Nephron progenitor cell (in vitro differentiated cells): Measurements from ENCODE around the gene FOXA1.

ENCODE experiments used
- DNase-seq: peaks from one replicate; pipeline ENCODE4 v3.0.0; 2021
- H3K27ac Mint-ChIP-seq: 2 replicates; pipeline ENCODE4 v1.8.0; 2021; ENCODE audit warnings: mild to moderate bottlenecking, moderate library complexity, mixed read lengths
- H3K27me3 Mint-ChIP-seq: 2 replicates; pipeline ENCODE4 v1.8.0; 2021; ENCODE audit warnings: mild to moderate bottlenecking, low read depth, mixed read lengths; ENCODE audit not compliant: poor library complexity
- H3K36me3 Mint-ChIP-seq: 2 replicates; pipeline ENCODE4 v1.8.0; 2021; ENCODE audit warnings: low read depth, mixed read lengths
- H3K4me1 Mint-ChIP-seq: 2 replicates; pipeline ENCODE4 v1.8.0; 2021; ENCODE audit warnings: mixed read lengths
- H3K4me3 Mint-ChIP-seq: 2 replicates; pipeline ENCODE4 v1.8.0; 2021; ENCODE audit warnings: mild to moderate bottlenecking, moderate library complexity, mixed read lengths
- H3K9me3 Mint-ChIP-seq: 2 replicates; pipeline ENCODE4 v1.8.0; 2021; ENCODE audit warnings: mild to moderate bottlenecking, moderate library complexity, mixed read lengths
- TF ChIP-seq, protein P1 (sequence below): fragments of 200-600 bp; sonication (generic); IDR thresholded peaks from 2 replicates; pipeline ENCODE4 v1.5.0; 2021; ENCODE audit warnings: antibody characterized with exemption

FOXA1 gene

DNA sequence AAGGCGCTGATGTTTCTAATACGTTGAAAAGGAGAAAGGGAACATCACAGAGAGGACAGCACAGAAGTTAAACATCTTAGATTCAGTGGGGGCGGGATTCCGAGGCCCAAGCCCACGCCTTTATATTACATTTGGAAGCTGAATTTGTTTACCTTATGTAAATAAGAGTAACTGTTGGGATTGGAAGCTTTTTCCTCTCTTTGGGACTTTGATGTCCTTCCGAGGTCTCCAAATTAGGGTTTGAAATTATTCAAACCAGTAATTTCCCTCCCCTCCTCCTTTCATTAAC, 6.4 kb downstream of the FOXA1 start:
- DNase-seq = no peak
- Mint-ChIP-seq H3K27ac (no peak overlapping the region), H3K27me3 (peaks cover 100% of the 10 kb centered on the region), H3K36me3 (no peaks in the 10 kb centered on the region), H3K4me3 (peak overlapping the region; percentile 71), H3K9me3 (no peaks in the 10 kb centered on the region), H3K4me1 (peaks cover 25% of the 10 kb centered on the region)
- TF ChIP-seq, protein P1, sequence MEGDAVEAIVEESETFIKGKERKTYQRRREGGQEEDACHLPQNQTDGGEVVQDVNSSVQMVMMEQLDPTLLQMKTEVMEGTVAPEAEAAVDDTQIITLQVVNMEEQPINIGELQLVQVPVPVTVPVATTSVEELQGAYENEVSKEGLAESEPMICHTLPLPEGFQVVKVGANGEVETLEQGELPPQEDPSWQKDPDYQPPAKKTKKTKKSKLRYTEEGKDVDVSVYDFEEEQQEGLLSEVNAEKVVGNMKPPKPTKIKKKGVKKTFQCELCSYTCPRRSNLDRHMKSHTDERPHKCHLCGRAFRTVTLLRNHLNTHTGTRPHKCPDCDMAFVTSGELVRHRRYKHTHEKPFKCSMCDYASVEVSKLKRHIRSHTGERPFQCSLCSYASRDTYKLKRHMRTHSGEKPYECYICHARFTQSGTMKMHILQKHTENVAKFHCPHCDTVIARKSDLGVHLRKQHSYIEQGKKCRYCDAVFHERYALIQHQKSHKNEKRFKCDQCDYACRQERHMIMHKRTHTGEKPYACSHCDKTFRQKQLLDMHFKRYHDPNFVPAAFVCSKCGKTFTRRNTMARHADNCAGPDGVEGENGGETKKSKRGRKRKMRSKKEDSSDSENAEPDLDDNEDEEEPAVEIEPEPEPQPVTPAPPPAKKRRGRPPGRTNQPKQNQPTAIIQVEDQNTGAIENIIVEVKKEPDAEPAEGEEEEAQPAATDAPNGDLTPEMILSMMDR = no peak

DNA sequence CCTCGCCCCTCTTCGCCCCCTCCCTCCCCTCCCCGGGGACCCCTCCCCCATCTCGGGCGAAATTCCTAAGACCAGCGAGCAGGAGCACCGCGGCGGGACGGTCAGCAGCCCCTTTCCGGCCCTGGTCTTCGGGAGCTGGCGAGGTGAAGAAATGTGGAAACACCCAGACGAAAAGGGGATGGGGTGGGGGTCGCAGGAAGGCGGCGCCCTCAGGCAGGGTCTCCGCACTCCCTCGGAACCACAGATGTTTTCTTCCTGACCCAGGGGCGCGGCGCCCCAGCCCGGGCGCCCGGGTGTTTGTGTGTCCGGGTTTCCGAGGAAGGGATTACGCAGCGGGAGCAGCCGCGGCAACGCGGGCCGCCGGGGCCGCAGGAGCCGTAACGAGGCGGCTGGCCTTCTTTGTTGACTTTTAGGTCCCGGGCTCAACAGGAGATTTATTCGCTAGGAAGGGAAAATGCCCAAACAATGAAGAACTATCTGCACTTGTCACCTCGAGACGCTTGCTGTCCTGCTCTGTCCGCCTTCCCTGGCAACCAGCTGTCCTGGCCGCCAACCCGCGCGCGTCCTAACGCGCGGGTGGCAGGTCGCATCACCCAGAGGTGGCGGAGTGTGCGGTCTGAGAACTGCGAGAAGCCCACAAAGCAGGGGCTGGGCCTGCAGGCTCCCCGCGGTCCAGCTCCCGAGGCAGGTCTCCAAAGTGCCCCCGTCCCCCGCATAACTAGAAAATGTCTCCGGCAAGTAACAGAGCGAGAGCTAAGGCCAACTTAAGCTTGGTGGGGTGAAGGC, 7.0 kb downstream of the FOXA1 start:
- Mint-ChIP-seq H3K4me3 (peak overlapping the region; percentile 71), H3K27ac (no peak overlapping the region), H3K27me3 (peaks cover 100% of the 10 kb centered on the region), H3K9me3 (no peaks in the 10 kb centered on the region), H3K36me3 (no peaks in the 10 kb centered on the region), H3K4me1 (peaks cover 25% of the 10 kb centered on the region)
- TF ChIP-seq, protein P1 = no peak
- peak; percentile 58 for DNase-seq

DNA sequence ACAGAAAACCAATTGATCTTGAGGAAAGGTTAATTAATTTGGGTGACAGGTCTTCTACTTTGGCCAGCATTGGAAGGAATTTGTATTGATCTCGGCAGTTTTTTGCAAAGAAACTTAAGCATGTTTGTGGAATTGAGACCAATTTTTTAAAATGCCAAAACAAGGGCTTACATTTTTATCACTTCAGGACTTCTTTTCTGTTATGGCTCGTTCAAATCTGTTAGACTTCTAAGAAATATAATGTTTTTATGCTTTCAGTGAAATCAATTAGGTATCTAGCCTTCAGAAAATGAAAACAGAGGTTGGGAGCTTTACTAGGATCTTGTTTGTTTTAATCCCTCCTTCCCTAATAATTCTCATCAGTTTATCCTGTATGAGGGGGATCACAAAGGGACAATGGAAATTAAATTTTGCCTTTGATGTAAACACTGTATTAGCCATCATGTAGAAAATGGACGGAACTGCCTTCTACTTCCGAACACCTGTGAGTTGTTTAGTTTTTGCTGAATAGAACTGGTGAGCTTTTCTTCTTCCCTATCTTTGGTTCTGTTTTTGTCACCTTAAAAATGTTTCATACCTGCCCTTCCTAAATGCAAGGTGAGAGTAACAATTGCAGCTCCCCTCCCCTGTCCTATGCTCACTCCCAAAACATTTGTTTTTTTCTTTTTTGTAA, 7.8 kb downstream of the FOXA1 start:
- H3K4me1 Mint-ChIP-seq = peaks cover 25% of the 10 kb centered on the region
- peaks cover 100% of the 10 kb centered on the region for H3K27me3 Mint-ChIP-seq
- TF ChIP-seq, protein P1 = no peak
- H3K36me3 Mint-ChIP-seq = no peaks in the 10 kb centered on the region
- DNase-seq = no peak
- H3K27ac Mint-ChIP-seq = no peak overlapping the region
- peak overlapping the region; percentile 71 for H3K4me3 Mint-ChIP-seq
- no peaks in the 10 kb centered on the region for H3K9me3 Mint-ChIP-seq

DNA sequence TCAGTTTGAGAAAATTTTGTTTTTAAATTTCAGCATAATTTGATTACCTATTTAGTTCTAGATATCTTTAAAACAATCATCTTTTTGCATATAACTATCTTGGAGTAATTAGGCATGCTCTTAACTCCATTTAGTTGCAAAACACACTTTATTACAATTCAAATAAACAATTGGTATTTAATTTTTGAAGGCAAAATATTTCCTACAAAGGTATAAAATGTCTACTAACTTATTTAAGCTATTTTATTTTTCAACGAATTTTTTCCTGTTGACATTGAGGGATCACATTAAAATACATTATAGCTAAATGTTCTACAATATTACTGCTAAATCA, 8.3 kb downstream of the FOXA1 start:
- TF ChIP-seq, protein P1 = no peak
- H3K27ac Mint-ChIP-seq = no peak overlapping the region
- peaks cover 100% of the 10 kb centered on the region for H3K27me3 Mint-ChIP-seq
- no peak for DNase-seq
- no peaks in the 10 kb centered on the region for H3K9me3 Mint-ChIP-seq
- no peak overlapping the region for H3K4me3 Mint-ChIP-seq
- H3K4me1 Mint-ChIP-seq = peaks cover 25% of the 10 kb centered on the region
- H3K36me3 Mint-ChIP-seq = no peaks in the 10 kb centered on the region

DNA sequence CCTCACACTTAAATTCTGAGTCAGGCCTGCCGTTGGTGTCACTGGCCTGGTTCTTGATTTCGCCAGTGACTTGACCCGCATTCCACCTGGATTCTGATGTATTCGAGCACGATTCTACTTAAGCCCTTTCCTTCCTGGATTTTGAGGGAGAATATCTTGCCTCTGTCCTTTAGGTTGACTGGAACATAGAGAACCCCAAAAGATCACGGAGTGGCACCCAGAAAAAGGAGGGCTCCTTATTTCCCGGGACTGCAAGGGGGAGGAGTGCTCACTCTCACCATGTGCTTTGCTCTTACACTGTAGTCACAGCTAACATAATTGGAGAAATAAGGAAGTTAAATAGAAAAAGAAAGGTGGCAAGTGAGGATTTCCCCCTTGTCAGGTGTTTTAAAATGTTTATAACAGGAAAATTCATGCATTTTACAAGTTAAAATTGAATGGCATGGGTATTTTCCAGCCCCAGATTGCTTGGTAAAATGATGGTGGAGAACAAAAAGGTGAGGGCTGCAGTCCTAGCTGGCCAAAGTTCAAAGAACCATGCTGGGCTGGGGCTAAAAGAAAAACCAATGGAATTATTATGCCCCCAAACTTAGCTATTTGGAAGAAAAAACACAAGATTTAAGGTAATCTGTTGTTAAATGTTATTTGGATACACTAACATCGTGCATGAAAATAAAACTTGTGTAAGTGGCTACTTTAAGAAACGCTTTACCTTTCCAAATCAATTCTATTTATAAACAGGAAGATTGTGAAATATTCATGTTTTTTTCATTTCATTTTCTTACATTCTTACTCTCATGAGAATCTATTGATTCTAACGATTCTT, 8.9 kb downstream of the FOXA1 start:
- Mint-ChIP-seq H3K36me3 (no peaks in the 10 kb centered on the region), H3K9me3 (no peaks in the 10 kb centered on the region), H3K4me1 (peaks cover 21% of the 10 kb centered on the region), H3K27me3 (peaks cover 100% of the 10 kb centered on the region), H3K4me3 (no peak overlapping the region), H3K27ac (no peak overlapping the region)
- no peak for DNase-seq
- TF ChIP-seq, protein P1 = no peak
